ENCODE results near the gene ABCD4. TPM values are rescaled to one million over a fixed set of nuclear protein-coding genes. Genes with fewer than 3 reads are reported as not detected.
"Not testable (repeated sequence)": the region's sequence is repeated elsewhere in the genome, so short reads cannot be mapped to it uniquely, and the experiment has no call there.

ABCD4 gene
- polyA plus RNA-seq, 1 of the 3 experiments (the other 2 are of a cell fraction), result 37.0 TPM

- Histone ChIP-seq H3K9ac (no peak overlapping the region), H3K27ac (ENCODE audit: low read depth in 2 of 2, low read length in 1 of 2) (no peak overlapping the region), H3K9me2 (no peaks in the 10 kb centered on the region), H3K27me3 (ENCODE audit: insufficient read depth) (no peaks in the 10 kb centered on the region), H3K4me1 (ENCODE audit: control insufficient read depth in 1 of 2, insufficient read depth in 2 of 2, low read depth in 1 of 2, low read length in 1 of 2) (no peaks in the 10 kb centered on the region), H3K9me3 (no peaks in the 10 kb centered on the region), H3F3A (replicated peaks; ENCODE audit: insufficient read depth) (peaks cover 4% of the 10 kb centered on the region), H3K4me3 (ENCODE audit: low read depth in 2 of 2, low read length in 1 of 2) (no peak overlapping the region), H3K36me3 (replicated peaks in 1 of 2; ENCODE audit: control insufficient read depth in 1 of 2, insufficient read depth in 2 of 2, low read length in 1 of 2) (no peaks in the 10 kb centered on the region), H4K20me1 (ENCODE audit: insufficient read depth) (no peaks in the 10 kb centered on the region), H2AFZ (ENCODE audit: low read depth) (no peak overlapping the region), H3K4me2 (no peak overlapping the region), H3K79me2 (ENCODE audit: insufficient read depth) (no peaks in the 10 kb centered on the region)
- ChIA-PET POLR2A (no interaction called here), CTCF (interaction anchor here (1.5 to 5.9 kb wide), 2 partner anchors 14 to 20 kb away, joined by 6 to 35 read pairs; no protein-coding TSS in a partner anchor)
- DNase-seq, result no peak
- no peak for TF ChIP-seq NFIC (IDR thresholded peaks at IDR 0.05; ENCODE audit: borderline replicate concordance)
- no peak for TF ChIP-seq SMC3 (IDR thresholded peaks at IDR 0.05; ENCODE audit: low read depth, low read length)
- no peak for TF ChIP-seq USF1 (IDR thresholded peaks at IDR 0.05; ENCODE audit: borderline replicate concordance, low read depth)
- TF ChIP-seq YY1 (IDR thresholded peaks at IDR 0.05; ENCODE audit: low read depth), result no peak
- TF ChIP-seq FOXM1 (IDR thresholded peaks at IDR 0.05; ENCODE audit: low read depth), result no peak
- 96% methylated on average over 1 of the region's 1 CpG for WGBS (ENCODE audit: low lambda C conversion rate)
Measured at GRCh38 chr14:74271365-74271764, 31.4 kb downstream of the ABCD4 start.

DNA sequence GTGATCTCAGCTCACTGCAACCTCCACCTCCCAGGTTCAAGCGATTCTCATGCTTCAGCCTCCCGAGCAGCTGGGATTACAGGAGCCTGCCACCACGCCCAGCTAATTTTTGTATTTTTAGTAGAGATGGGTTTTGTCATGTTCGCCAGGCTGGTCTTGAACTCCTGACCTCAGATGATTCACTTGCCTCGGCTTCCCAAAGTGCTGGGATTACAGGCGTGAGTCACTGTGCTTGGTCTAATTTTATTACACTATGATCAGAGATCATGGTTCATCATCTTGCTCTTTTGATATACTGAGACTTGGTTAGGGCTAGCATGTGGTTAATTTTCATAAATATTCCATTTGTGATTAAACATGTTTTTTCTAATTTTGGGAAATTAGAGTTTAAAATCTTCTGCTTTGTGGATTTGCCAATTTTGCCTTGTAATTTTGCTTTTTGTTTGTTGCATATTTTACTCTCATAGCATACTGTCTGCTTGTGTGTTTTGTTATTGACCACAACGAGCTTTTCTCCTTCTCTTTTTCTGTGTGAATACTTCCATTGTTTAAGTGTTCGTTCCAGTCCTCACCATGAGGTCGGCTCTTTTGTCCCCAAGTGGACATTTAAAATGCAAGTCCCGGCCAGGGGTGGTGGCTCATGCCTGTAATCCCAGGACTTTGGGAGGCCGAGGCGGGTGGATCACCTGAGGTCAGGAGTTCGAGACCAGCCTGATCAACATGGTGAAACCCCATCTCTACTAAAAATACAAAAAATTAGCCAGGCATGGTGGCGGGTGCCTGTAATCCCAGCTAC, 32.2 kb downstream of the ABCD4 start:
- H3F3A ChIP-seq (replicated peaks; ENCODE audit: insufficient read depth); H3K9ac ChIP-seq; H3K9me2 ChIP-seq; H2AFZ ChIP-seq (ENCODE audit: low read depth); H3K79me2 ChIP-seq (ENCODE audit: insufficient read depth); H3K4me1 ChIP-seq (ENCODE audit: control insufficient read depth in 1 of 2, insufficient read depth in 2 of 2, low read depth in 1 of 2, low read length in 1 of 2); H3K9me3 ChIP-seq; H4K20me1 ChIP-seq (ENCODE audit: insufficient read depth); DNase-seq; H3K4me2 ChIP-seq; H3K27me3 ChIP-seq (ENCODE audit: insufficient read depth); H3K36me3 ChIP-seq (replicated peaks in 1 of 2; ENCODE audit: control insufficient read depth in 1 of 2, insufficient read depth in 2 of 2, low read length in 1 of 2); H3K4me3 ChIP-seq (ENCODE audit: low read depth in 2 of 2, low read length in 1 of 2); POLR2A ChIA-PET: not testable (repeated sequence)
- H3K27ac ChIP-seq (ENCODE audit: low read depth in 2 of 2, low read length in 1 of 2), result peak overlapping the region in 1 of 2 experiments; percentile 8; a peak in 2 of 4 replicates
- CTCF ChIA-PET, result interaction anchor here (0.8 to 5.9 kb wide), 5 partner anchors 13 to 54 kb away, joined by 3 to 35 read pairs (median 3); no protein-coding TSS in a partner anchor
- 55% methylated on average over 14 of the region's 14 CpGs for WGBS (ENCODE audit: low lambda C conversion rate)
- peak; percentile 78 for TF ChIP-seq RXRA (IDR thresholded peaks at IDR 0.05; ENCODE audit: borderline replicate concordance, low read depth)
- peak; percentile 54 for TF ChIP-seq JUND (IDR thresholded peaks at IDR 0.05)
- peak; percentile 59; the same call in 1 of the 2 replicates for TF ChIP-seq FOSL2 (IDR thresholded peaks at IDR 0.05; ENCODE audit: borderline replicate concordance, low read depth)

- POLR2A ChIA-PET, result no interaction called here
- CTCF ChIA-PET, result interaction anchor here (2.0 to 5.9 kb wide), 3 partner anchors 10 to 27 kb away, joined by 5 to 35 read pairs (median 17); no protein-coding TSS in a partner anchor
Measured at GRCh38 chr14:74267588-74267987, 35.1 kb downstream of the ABCD4 start.

More at GRCh38 chr14:74267588-74267987, 35.1 kb downstream of the ABCD4 start:
- H3K27ac ChIP-seq (ENCODE audit: low read depth in 2 of 2, low read length in 1 of 2), result no peak overlapping the region
- H3K9ac ChIP-seq, result no peak overlapping the region
- no peaks in the 10 kb centered on the region; a peak in 1 of 4 replicates for H3K4me1 ChIP-seq (ENCODE audit: control insufficient read depth in 1 of 2, insufficient read depth in 2 of 2, low read depth in 1 of 2, low read length in 1 of 2)
- no peaks in the 10 kb centered on the region for H3K27me3 ChIP-seq (ENCODE audit: insufficient read depth)
- DNase-seq, result no peak
- no peak overlapping the region for H3K4me3 ChIP-seq (ENCODE audit: low read depth in 2 of 2, low read length in 1 of 2)
- 63% methylated on average over 3 of the region's 3 CpGs for WGBS (ENCODE audit: low lambda C conversion rate)
- H3K4me2 ChIP-seq, result no peak overlapping the region
- H3K9me3 ChIP-seq, result no peaks in the 10 kb centered on the region
- no peaks in the 10 kb centered on the region for H3K79me2 ChIP-seq (ENCODE audit: insufficient read depth)
- H3F3A ChIP-seq (replicated peaks; ENCODE audit: insufficient read depth), result peaks cover 4% of the 10 kb centered on the region
- no peak for TF ChIP-seq NFIC (IDR thresholded peaks at IDR 0.05; ENCODE audit: borderline replicate concordance)
- TF ChIP-seq FOXJ3 (CRISPR knock-in tag; IDR thresholded peaks at IDR 0.05), result no peak
- TF ChIP-seq GABPA (IDR thresholded peaks at IDR 0.05; ENCODE audit: low read depth), result no peak
- no peak for TF ChIP-seq USF2 (IDR thresholded peaks at IDR 0.05; ENCODE audit: borderline replicate concordance, low read depth, low read length)
- TF ChIP-seq ZBTB33 (IDR thresholded peaks at IDR 0.05; ENCODE audit: borderline replicate concordance, low read depth), result no peak
- no peaks in the 10 kb centered on the region for H3K9me2 ChIP-seq
- H2AFZ ChIP-seq (ENCODE audit: low read depth), result no peak overlapping the region
- H3K36me3 ChIP-seq (replicated peaks in 1 of 2; ENCODE audit: control insufficient read depth in 1 of 2, insufficient read depth in 2 of 2, low read length in 1 of 2), result no peaks in the 10 kb centered on the region
- H4K20me1 ChIP-seq (ENCODE audit: insufficient read depth), result no peaks in the 10 kb centered on the region

Data from SK-N-SH (cell line).